Ovary (tissue), 9 donors: ENCODE measurements around the gene ADGRF1. TPM values are rescaled to one million over a fixed set of nuclear protein-coding genes. Genes with fewer than 3 reads are reported as not detected.

Experiments
- DNase-seq, 5 donors: peaks; one replicate each; pipeline ENCODE4 v3.0.0-alpha.2; 2019 to 2020
- H3K27ac ChIP-seq, 2 donors: fragments of 200-600 bp; one replicate each; pipeline versions ENCODE4 v1.5.1 to v1.8.0; 2019 to 2022
- H3K27me3 ChIP-seq: fragments of 200-600 bp; one replicate; pipeline ENCODE4 v1.8.0; 2022
- H3K36me3 ChIP-seq: fragments of 200-600 bp; sonication (generic); one replicate; pipeline ENCODE4 v1.5.1; 2019
- H3K4me1 ChIP-seq: one replicate; pipeline ENCODE4 v1.8.1; 2013; ENCODE audit warnings: mild to moderate bottlenecking, moderate library complexity; ENCODE audit not compliant: insufficient read depth
- H3K4me3 ChIP-seq: fragments of 200-600 bp; sonication (generic); one replicate; pipeline ENCODE4 v1.5.1; 2017
- H3K9me3 ChIP-seq, 2 donors: fragments of 200-600 bp in 1 of 2; sonication (generic) in 1 of 2; one replicate each; pipeline versions ENCODE4 v1.5.1 to v1.8.1; 2013 to 2019; ENCODE audit warnings: mild to moderate bottlenecking in 1 of 2, moderate library complexity in 1 of 2
- CTCF ChIP-seq, 3 donors: fragments of 450-650 bp in 2 of 3; fragments of 200-600 bp in 1 of 3; IDR thresholded peaks; one replicate each; pipeline versions ENCODE4 v1.5.1 to v1.8.0; 2016 to 2022; ENCODE audit warnings: antibody characterized with exemption in 3 of 3, mild to moderate bottlenecking in 1 of 3
- EP300 ChIP-seq: sonication (generic); formaldehyde crosslinking; IDR thresholded peaks from one replicate; pipeline ENCODE4 v1.6.1; 2017; ENCODE audit warnings: antibody characterized with exemption
- POLR2A ChIP-seq: fragments of 450-650 bp; IDR thresholded peaks from one replicate; pipeline ENCODE4 v1.6.1; 2017; ENCODE audit warnings: antibody characterized with exemption, mild to moderate bottlenecking, moderate library complexity
- WGBS, 3 donors: extraction: QIAGEN DNeasy Blood & Tissue Kit in 1 of 3; methylation state at CpG; one replicate each; pipeline versions ENCODE4 v1.1.5 to v1.1.7; 2013 to 2017; 5-methylcytosine and 5-hydroxymethylcytosine counted together
- intact Hi-C, 4 donors: fragments of 100-400 bp; cut with DNase I; formaldehyde crosslinking; loops; one replicate each; pipeline versions ENCODE4 v1.11.0 to v1.15.1; 2022 to 2023
- polyA plus RNA-seq, 2 donors: library from polyadenylated mRNA; stranded (reverse); fragments of 200-250 nt in 1 of 2; fragments of 350-450 nt in 1 of 2; fragmentation: Illumina TruSeq in 1 of 2; extraction: RNeasy Lipid Tissue Mini Kit (QIAGEN cat#74804) in 1 of 2; gene quantifications; one replicate each; pipeline ENCODE4 v1.2.3, GENCODE V29; 2013 to 2014
- total RNA-seq, 7 donors: library from RNA; depleted of rRNA in 2 of 7; stranded (reverse); fragments of >200 nt in 2 of 7; fragmentation: NEBNext Ultra II Directional in 3 of 7; extraction: Animal tissue kit (Norgen Biotek cat#: 25700) in 3 of 7; gene quantifications; one replicate each; pipeline versions ENCODE4 v1.1.0 to v1.2.4, GENCODE V29; 2016 to 2023
- donor health status: DM: no; HTN: no; CAD: no; lungs with moderate emphysema.
- donor health status: DM: no; HTN: no; CAD: no.
- donor health status: Bipolar disorder and iron deficiency.
- donor health status: DM: yes; HTN: yes; CAD: no.
- donor health status: DM: no; HTN: no; CAD: no.
- donor health status: DM: yes; HTN: yes; CAD: no.

The ADGRF1 gene
- total and polyA plus RNA-seq, 9 donors = 0.11 to 1.2 (median 0.24) TPM; not detected in 6

DNA sequence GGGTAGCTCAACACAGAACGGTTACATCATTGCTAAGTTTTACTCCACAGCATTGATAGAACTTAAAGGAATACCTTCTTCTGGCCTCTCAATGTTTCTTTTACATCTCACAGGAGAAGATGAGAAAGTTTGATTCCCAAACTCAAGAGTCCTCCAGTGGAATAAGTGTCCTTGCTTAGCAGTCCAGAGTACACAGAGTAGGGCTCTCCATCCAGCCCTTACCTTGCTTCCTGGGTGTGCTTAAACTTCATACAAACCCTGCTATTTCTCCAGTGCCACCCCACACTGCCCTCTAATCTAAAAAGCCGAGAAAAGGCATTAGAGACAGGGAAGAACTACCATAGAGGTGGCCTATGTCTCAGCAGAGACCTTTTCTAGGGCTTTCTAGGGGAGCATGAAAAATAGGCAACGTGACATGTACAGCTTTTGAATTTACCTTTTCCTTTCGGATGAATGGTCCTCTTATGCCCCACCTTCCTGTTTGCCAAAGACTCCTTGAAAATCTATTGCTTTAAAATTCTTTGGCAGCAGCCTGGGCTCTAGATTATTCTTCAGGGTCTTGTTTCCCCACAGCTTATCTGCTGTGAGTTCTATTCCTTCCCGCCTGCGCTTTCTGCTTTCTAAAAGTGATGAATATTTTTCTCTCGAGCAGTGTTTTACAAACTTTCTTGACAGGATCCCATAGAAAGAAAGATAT, 12.1 kb downstream of the ADGRF1 start:
- Histone ChIP-seq H3K4me1 (peaks cover 3% of the 10 kb centered on the region), H3K27ac (no peak overlapping the region), H3K36me3 (no peaks in the 10 kb centered on the region), H3K4me3 (no peak overlapping the region), H3K9me3 (no peaks in the 10 kb centered on the region), H3K27me3 (no peaks in the 10 kb centered on the region)
- intact Hi-C loops = no loop called here
- TF ChIP-seq CTCF (IDR thresholded peaks at IDR 0.05) = no peak
- no peak for TF ChIP-seq EP300
- no peak for TF ChIP-seq POLR2A
- WGBS, 3 donors = 55 to 77% (median 62%) methylated on average over 7 of the region's 7 CpGs
- DNase-seq = no peak

- 86 to 88% (median 87%) methylated on average over 8 of the region's 8 CpGs for WGBS, 3 donors
- intact Hi-C loops = no loop called here
- Histone ChIP-seq H3K36me3 (no peaks in the 10 kb centered on the region), H3K27me3 (no peaks in the 10 kb centered on the region), H3K9me3 (no peaks in the 10 kb centered on the region), H3K27ac (no peak overlapping the region), H3K4me1 (no peaks in the 10 kb centered on the region), H3K4me3 (no peak overlapping the region)
- TF ChIP-seq CTCF (IDR thresholded peaks at IDR 0.05) (no peak), EP300 (no peak), POLR2A (no peak)
- no peak for DNase-seq
Measured at GRCh38 chr6:47028835-47029360, 13.2 kb downstream of the ADGRF1 start.

DNA sequence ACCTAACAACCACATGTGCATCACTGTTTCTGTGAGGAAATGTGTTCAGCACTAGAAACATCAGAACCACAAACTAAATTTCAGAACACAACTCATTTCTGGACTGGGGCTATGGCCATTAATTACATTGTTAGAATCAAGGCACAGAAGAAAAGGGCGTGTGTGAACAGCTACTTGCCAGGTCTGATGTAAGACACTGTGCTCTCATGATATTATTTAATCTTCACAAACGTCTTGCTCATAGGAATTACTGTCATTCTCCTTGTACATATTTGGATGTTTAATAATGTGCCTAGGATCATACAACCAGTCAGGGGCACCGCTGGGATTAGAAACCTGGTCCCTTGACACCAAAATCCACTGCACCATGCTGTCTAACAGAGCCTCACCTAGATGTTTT, 14.8 kb downstream of the ADGRF1 start:
- no peak overlapping the region for H3K4me3 ChIP-seq
- no peaks in the 10 kb centered on the region for H3K4me1 ChIP-seq
- intact Hi-C loops = no loop called here
- H3K27ac ChIP-seq = no peak overlapping the region
- DNase-seq = no peak
- no peaks in the 10 kb centered on the region for H3K36me3 ChIP-seq
- TF ChIP-seq EP300 = no peak
- no peak for TF ChIP-seq POLR2A
- TF ChIP-seq CTCF (IDR thresholded peaks at IDR 0.05) = no peak
- 64 to 71% (median 71%) methylated on average over 3 of the region's 3 CpGs for WGBS, 3 donors
- no peaks in the 10 kb centered on the region for H3K9me3 ChIP-seq
- no peaks in the 10 kb centered on the region for H3K27me3 ChIP-seq

- 92 to 96% (median 94%) methylated on average over 5 of the region's 5 CpGs for WGBS, 3 donors
- no peak overlapping the region for H3K27ac ChIP-seq
Measured at GRCh38 chr6:47026679-47027078, 15.5 kb downstream of the ADGRF1 start.

More at GRCh38 chr6:47026679-47027078, 15.5 kb downstream of the ADGRF1 start:
- no peak for TF ChIP-seq EP300
- TF ChIP-seq POLR2A = no peak
- no peak for TF ChIP-seq CTCF (IDR thresholded peaks at IDR 0.05)
- Histone ChIP-seq H3K9me3 (no peaks in the 10 kb centered on the region), H3K36me3 (no peaks in the 10 kb centered on the region), H3K4me3 (no peak overlapping the region), H3K4me1 (no peaks in the 10 kb centered on the region), H3K27me3 (no peaks in the 10 kb centered on the region)
- intact Hi-C loops = no loop called here
- no peak for DNase-seq
